HepG2 (cell line): ENCODE results near the gene CCBE1. TPM values are rescaled to one million over a fixed set of nuclear protein-coding genes. Genes with fewer than 3 reads are reported as not detected.

ENCODE experiments used
- ATAC-seq: fragments of 200-7000 bp; cut with Tn5 transposase; 3 replicates; pipeline ENCODE4 v1.9.1; 2020; ENCODE audit warnings: mild to moderate bottlenecking, moderate library complexity
- BruUV-seq: library from RNA; stranded (reverse); fragments of 400-500 nt; replicated peaks from 2 replicates; lab custom pipeline; 2021; lab: Mats Ljungman, UMichigan
- CTCF ChIA-PET: fragments of 300-600 bp; formaldehyde crosslinking; extraction: SDS; loops from one replicate; lab custom pipeline; 2021; ENCODE audit warnings: low total read pairs, inconsistent platforms, low intra/inter-chr PET ratio; lab: Yijun Ruan, JAX
- POLR2A ChIA-PET: fragments of 350-600 bp; sonication (Branson Sonifier 250); formaldehyde crosslinking; loops from one replicate; lab custom pipeline; 2020; ENCODE audit warnings: antibody characterized with exemption, inconsistent platforms; lab: Yijun Ruan, JAX
- DNase-seq: peaks from one replicate; pipeline ENCODE4 v3.0.0-alpha.2; 2015; ENCODE audit warnings: low spot score
- FAIRE-seq: peaks from 3 replicates; lab custom pipeline; 2011; peaks lifted over from hg19 to GRCh38; lab: Jason Lieb, UNC
- H2AFZ ChIP-seq: one replicate; pipeline ENCODE4 v1.6.1; 2011; ENCODE audit warnings: low read length, inconsistent platforms
- H3K27ac ChIP-seq: fragments of 300-600 bp; 3 replicates; pipeline ENCODE4 v1.8.0; 2011; ENCODE audit warnings: mixed run types, mild to moderate bottlenecking, mixed read lengths, low read length, inconsistent platforms; ENCODE audit not compliant: insufficient read depth; ENCODE audit errors: extremely low read length
- H3K27me3 ChIP-seq, 2 experiments: fragments of 200-600 bp in 1 of 2; 2 replicates in 1 of 2; 3 replicates in 1 of 2; pipeline versions ENCODE4 v1.6.0 to v1.8.0; 2011; ENCODE audit warnings: low read length in 2 of 2, mild to moderate bottlenecking in 2 of 2, moderate library complexity in 2 of 2, inconsistent platforms in 1 of 2; ENCODE audit not compliant: insufficient read depth in 2 of 2, control insufficient read depth in 1 of 2
- H3K36me3 ChIP-seq, 2 experiments: fragments of 200-600 bp in 1 of 2; replicated peaks in 1 of 2; 2 replicates in 1 of 2; 3 replicates in 1 of 2; pipeline versions ENCODE4 v1.5.1 to v1.8.0; 2011; ENCODE audit warnings: low read length in 2 of 2, inconsistent platforms in 1 of 2; ENCODE audit not compliant: insufficient read depth in 2 of 2, control insufficient read depth in 1 of 2
- H3K4me1 ChIP-seq: 2 replicates; pipeline ENCODE4 v1.5.1; 2012; ENCODE audit warnings: low read length, inconsistent platforms; ENCODE audit not compliant: insufficient read depth
- H3K4me2 ChIP-seq: 2 replicates; pipeline ENCODE4 v1.6.0; 2011; ENCODE audit warnings: low read depth, low read length, inconsistent platforms
- H3K4me3 ChIP-seq, 3 experiments: fragments of 200-600 bp in 1 of 3; sonication (generic), shearing (Covaris generic) in 1 of 3; replicated peaks in 1 of 3; 2 replicates each; pipeline ENCODE4 v1.5.1; 2011 to 2016; ENCODE audit warnings: low read length in 3 of 3, inconsistent platforms in 2 of 3, low read depth in 2 of 3, mild to moderate bottlenecking in 2 of 3, control low read depth in 1 of 3, mixed read lengths in 1 of 3; ENCODE audit not compliant: insufficient read depth in 1 of 3
- H3K79me2 ChIP-seq: one replicate; pipeline ENCODE4 v1.6.1; 2011; ENCODE audit warnings: low read length, inconsistent platforms; ENCODE audit not compliant: insufficient read depth
- H3K9ac ChIP-seq: 2 replicates; pipeline ENCODE4 v1.6.0; 2011; ENCODE audit warnings: mild to moderate bottlenecking, low read depth, low read length, inconsistent platforms; ENCODE audit not compliant: insufficient read depth
- H3K9me3 ChIP-seq: 2 replicates; pipeline ENCODE4 v1.5.1; 2012; ENCODE audit warnings: mild to moderate bottlenecking, low read length
- H4K20me1 ChIP-seq: 2 replicates; pipeline ENCODE4 v1.6.0; 2011; ENCODE audit warnings: inconsistent platforms, mild to moderate bottlenecking, low read length, moderate library complexity; ENCODE audit not compliant: insufficient read depth
- AKNA ChIP-seq: sonication (generic); formaldehyde crosslinking; IDR thresholded peaks from 2 replicates; pipeline ENCODE4 v1.4.0; 2020; ENCODE audit warnings: missing genetic modification reagents, borderline replicate concordance
- MNT ChIP-seq: fragments of 450-650 bp; IDR thresholded peaks from 2 replicates; pipeline ENCODE4 v1.6.1; 2016
- ZNF263 ChIP-seq: sonication (generic); formaldehyde crosslinking; IDR thresholded peaks from 2 replicates; pipeline ENCODE4 v1.4.0; 2020; ENCODE audit warnings: missing genetic modification reagents
- WGBS: methylation state at CpG from one replicate; pipeline ENCODE4 v1.1.6; 2017; ENCODE audit warnings: low lambda C conversion rate; 5-methylcytosine and 5-hydroxymethylcytosine counted together
- in situ Hi-C: cut with HindIII; loops from 2 replicates; pipeline ENCODE4 v1.10.0; 2017; ENCODE audit warnings: low pct_unique_long_range_greater_than_20kb; ENCODE audit not compliant: extremely low pct_ligation_motif_present
- intact Hi-C: fragments of 100-400 bp; cut with micrococcal nuclease; formaldehyde crosslinking; loops from one replicate; pipeline ENCODE4 v1.10.0; 2022; ENCODE audit not compliant: unreplicated experiment
- polyA plus RNA-seq, 8 experiments: library from polyadenylated mRNA; depleted of rRNA in 3 of 8; stranded (reverse) in 7 of 8; unstranded in 1 of 8; fragments of >200 nt; fragmentation: Illumina TruSeq in 4 of 8; extraction: Trizol in 4 of 8; gene quantifications; 2 replicates each; pipeline versions ENCODE4 v1.2.1 to v1.2.3, GENCODE V29; 2011 to 2016; ENCODE audit warnings: low read depth in 4 of 8, missing spikeins in 1 of 8, mixed read lengths in 1 of 8; ENCODE audit not compliant: insufficient read depth in 1 of 8
- total RNA-seq, 5 experiments: library from RNA; depleted of rRNA; stranded (reverse); fragments of >200 nt; fragmentation: Illumina TruSeq; extraction: Trizol; gene quantifications; 2 replicates each; pipeline ENCODE4 v1.2.3, GENCODE V29; 2016; ENCODE audit warnings: low read depth in 1 of 5
- TF ChIP-seq, protein P1 (sequence below): sonication (generic); formaldehyde crosslinking; conservative IDR thresholded peaks from 2 replicates; pipeline ENCODE4 v1.8.0; 2022; ENCODE audit warnings: missing genetic modification reagents

The CCBE1 gene
- total and polyA plus RNA-seq, 2 of the 13 experiments (the other 11 are each of a cell fraction or from before 2014, with no cell fraction given): not detected

GRCh38 chr18:59699750-59700534 is 2.7 kb upstream of the CCBE1 start:
- WGBS: 29% methylated on average over 7 of the region's 8 CpGs
- Histone ChIP-seq H3K27ac (no peak overlapping the region), H3K79me2 (no peaks in the 10 kb centered on the region), H3K27me3 (peaks cover 3 to 32% of the 10 kb centered on the region in 2 experiments), H3K9ac (no peak overlapping the region), H3K4me1 (no peaks in the 10 kb centered on the region), H3K4me2 (no peak overlapping the region), H2AFZ (no peak overlapping the region), H3K36me3 (no peaks in the 10 kb centered on the region), H3K4me3 (no peak overlapping the region), H3K9me3 (no peaks in the 10 kb centered on the region), H4K20me1 (no peaks in the 10 kb centered on the region)
- BruUV-seq: no TSS peak
- CTCF ChIA-PET: no interaction called here
- DNase-seq (no peak), ATAC-seq (no peak), FAIRE-seq (no peak)
- intact Hi-C loops: loop anchor here (10.0 kb wide), 1 partner anchor 125 kb away; no protein-coding TSS in a partner anchor
- in situ Hi-C loops: no loop called here
- POLR2A ChIA-PET: no interaction called here
- TF ChIP-seq ZNF263 (CRISPR knock-in tag): peak; percentile 60
- TF ChIP-seq, protein P1, sequence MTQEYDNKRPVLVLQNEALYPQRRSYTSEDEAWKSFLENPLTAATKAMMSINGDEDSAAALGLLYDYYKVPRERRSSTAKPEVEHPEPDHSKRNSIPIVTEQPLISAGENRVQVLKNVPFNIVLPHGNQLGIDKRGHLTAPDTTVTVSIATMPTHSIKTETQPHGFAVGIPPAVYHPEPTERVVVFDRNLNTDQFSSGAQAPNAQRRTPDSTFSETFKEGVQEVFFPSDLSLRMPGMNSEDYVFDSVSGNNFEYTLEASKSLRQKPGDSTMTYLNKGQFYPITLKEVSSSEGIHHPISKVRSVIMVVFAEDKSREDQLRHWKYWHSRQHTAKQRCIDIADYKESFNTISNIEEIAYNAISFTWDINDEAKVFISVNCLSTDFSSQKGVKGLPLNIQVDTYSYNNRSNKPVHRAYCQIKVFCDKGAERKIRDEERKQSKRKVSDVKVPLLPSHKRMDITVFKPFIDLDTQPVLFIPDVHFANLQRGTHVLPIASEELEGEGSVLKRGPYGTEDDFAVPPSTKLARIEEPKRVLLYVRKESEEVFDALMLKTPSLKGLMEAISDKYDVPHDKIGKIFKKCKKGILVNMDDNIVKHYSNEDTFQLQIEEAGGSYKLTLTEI (CRISPR knock-in tag): no peak

DNA sequence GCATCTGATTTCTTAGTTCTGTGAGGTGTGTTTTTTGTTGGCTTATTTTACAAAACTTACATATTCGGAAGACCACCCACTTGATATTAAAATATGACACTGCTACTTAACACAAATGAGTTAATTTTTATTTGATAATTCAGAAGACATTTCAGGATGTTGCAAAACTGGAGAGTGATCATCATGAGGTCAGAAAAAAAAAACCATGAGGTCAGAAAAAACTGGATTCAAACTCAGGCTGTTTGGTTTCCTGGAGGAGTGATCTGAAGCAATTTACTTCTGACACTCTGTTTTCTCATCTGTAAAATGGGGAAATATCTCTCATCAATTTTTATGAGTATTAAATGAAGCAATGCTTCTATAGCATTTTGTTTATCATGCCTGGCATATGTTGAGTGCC is 1.8 kb upstream of the CCBE1 start:
- Histone ChIP-seq H3K27me3 (peaks cover 3 to 37% of the 10 kb centered on the region in 2 experiments), H4K20me1 (no peaks in the 10 kb centered on the region), H3K4me3 (no peak overlapping the region), H3K27ac (no peak overlapping the region), H2AFZ (no peak overlapping the region), H3K9ac (no peak overlapping the region), H3K79me2 (no peaks in the 10 kb centered on the region), H3K9me3 (no peaks in the 10 kb centered on the region), H3K36me3 (no peaks in the 10 kb centered on the region), H3K4me1 (no peaks in the 10 kb centered on the region), H3K4me2 (no peak overlapping the region)
- ChIA-PET POLR2A (no interaction called here), CTCF (no interaction called here)
- no peak for ATAC-seq
- BruUV-seq: no TSS peak
- FAIRE-seq: no peak
- TF ChIP-seq MNT (0 out of 2 replicates have a peak, but pooled peaks have one; percentile 12), AKNA (CRISPR knock-in tag) (no peak)
- no peak for DNase-seq
- in situ Hi-C loops (no loop called here), intact Hi-C loops (no loop called here)
- 46% methylated on average over 1 of the region's 1 CpG for WGBS
